ENCODE results near the gene LMCD1. TPM values are rescaled to one million over a fixed set of nuclear protein-coding genes. Genes with fewer than 3 reads are reported as not detected.
A peak's percentile ranks its signal among the peaks of the same experiment; 100 is the strongest.

Gene LMCD1
- total RNA-seq, 4 donors from 2014 or later = 13.9 to 64.6 (median 25.6) TPM

- Histone ChIP-seq H3K27me3 (no peaks in the 10 kb centered on the region), H3K4me3 (replicated peaks in 1 of 3) (no peak overlapping the region), H3K4me1 (no peaks in the 10 kb centered on the region), H3K36me3 (no peaks in the 10 kb centered on the region), H3K9me3 (no peaks in the 10 kb centered on the region), H3K27ac (no peak overlapping the region)
- no peak for TF ChIP-seq POLR2A (IDR thresholded peaks at IDR 0.05)
- TF ChIP-seq, protein P1, sequence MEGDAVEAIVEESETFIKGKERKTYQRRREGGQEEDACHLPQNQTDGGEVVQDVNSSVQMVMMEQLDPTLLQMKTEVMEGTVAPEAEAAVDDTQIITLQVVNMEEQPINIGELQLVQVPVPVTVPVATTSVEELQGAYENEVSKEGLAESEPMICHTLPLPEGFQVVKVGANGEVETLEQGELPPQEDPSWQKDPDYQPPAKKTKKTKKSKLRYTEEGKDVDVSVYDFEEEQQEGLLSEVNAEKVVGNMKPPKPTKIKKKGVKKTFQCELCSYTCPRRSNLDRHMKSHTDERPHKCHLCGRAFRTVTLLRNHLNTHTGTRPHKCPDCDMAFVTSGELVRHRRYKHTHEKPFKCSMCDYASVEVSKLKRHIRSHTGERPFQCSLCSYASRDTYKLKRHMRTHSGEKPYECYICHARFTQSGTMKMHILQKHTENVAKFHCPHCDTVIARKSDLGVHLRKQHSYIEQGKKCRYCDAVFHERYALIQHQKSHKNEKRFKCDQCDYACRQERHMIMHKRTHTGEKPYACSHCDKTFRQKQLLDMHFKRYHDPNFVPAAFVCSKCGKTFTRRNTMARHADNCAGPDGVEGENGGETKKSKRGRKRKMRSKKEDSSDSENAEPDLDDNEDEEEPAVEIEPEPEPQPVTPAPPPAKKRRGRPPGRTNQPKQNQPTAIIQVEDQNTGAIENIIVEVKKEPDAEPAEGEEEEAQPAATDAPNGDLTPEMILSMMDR (IDR thresholded peaks at IDR 0.05) = no peak
- no peak for DNase-seq
- intact Hi-C loops (cut with DNase I) = loop anchor here (5.0 kb wide), 1 partner anchor 164 kb away; no protein-coding TSS in a partner anchor
- 67 to 70% methylated on average over 7 of the region's 7 CpGs for WGBS, 2 donors
Observed at GRCh38 chr3:8606701-8607231, 105.1 kb downstream of the LMCD1 start.

- TF ChIP-seq, protein P1 (IDR thresholded peaks at IDR 0.05) = peak in 3 of 6 experiments; percentile 30 to 46 (median 38)
- no peak for TF ChIP-seq POLR2A (IDR thresholded peaks at IDR 0.05)
- intact Hi-C loops (cut with DNase I) = loop anchor here (5.0 kb wide), 1 partner anchor 165 kb away; no protein-coding TSS in a partner anchor
- WGBS, 2 donors = 64 to 66% methylated on average over 6 of the region's 7 CpGs
- H3K4me1 ChIP-seq = no peaks in the 10 kb centered on the region
- H3K9me3 ChIP-seq = no peaks in the 10 kb centered on the region
- H3K27me3 ChIP-seq = no peaks in the 10 kb centered on the region
- H3K36me3 ChIP-seq = no peaks in the 10 kb centered on the region
- no peak overlapping the region for H3K27ac ChIP-seq
- DNase-seq = peak; percentile 30 to 37
- H3K4me3 ChIP-seq (replicated peaks in 1 of 3) = no peak overlapping the region
Observed at GRCh38 chr3:8607234-8608040, 105.8 kb downstream of the LMCD1 start.

- DNase-seq = no peak
- WGBS, 2 donors = 92 to 95% methylated on average over 16 of the region's 16 CpGs
- intact Hi-C loops (cut with DNase I) = loop anchor here (5.0 kb wide), 1 partner anchor 166 kb away; no protein-coding TSS in a partner anchor
- H3K9me3 ChIP-seq = no peaks in the 10 kb centered on the region
- no peaks in the 10 kb centered on the region for H3K36me3 ChIP-seq
- no peaks in the 10 kb centered on the region for H3K4me1 ChIP-seq
- H3K27me3 ChIP-seq = no peaks in the 10 kb centered on the region
- no peak overlapping the region for H3K27ac ChIP-seq
- no peak overlapping the region for H3K4me3 ChIP-seq (replicated peaks in 1 of 3)
- TF ChIP-seq POLR2A (IDR thresholded peaks at IDR 0.05) = no peak
- TF ChIP-seq, protein P1 (IDR thresholded peaks at IDR 0.05) = no peak
Observed at GRCh38 chr3:8608041-8608790, 106.6 kb downstream of the LMCD1 start.

- no peaks in the 10 kb centered on the region for H3K9me3 ChIP-seq
- TF ChIP-seq POLR2A (IDR thresholded peaks at IDR 0.05) = no peak
- TF ChIP-seq, protein P1 (IDR thresholded peaks at IDR 0.05) = no peak
- no peak for DNase-seq
- no peak overlapping the region for H3K4me3 ChIP-seq (replicated peaks in 1 of 3)
- H3K36me3 ChIP-seq = no peaks in the 10 kb centered on the region
- intact Hi-C loops (cut with DNase I) = loop anchor here (5.0 kb wide), 1 partner anchor 167 kb away; no protein-coding TSS in a partner anchor
- no peak overlapping the region for H3K27ac ChIP-seq
- H3K4me1 ChIP-seq = no peaks in the 10 kb centered on the region
- 79 to 84% methylated on average over 10 of the region's 10 CpGs for WGBS, 2 donors
- no peaks in the 10 kb centered on the region for H3K27me3 ChIP-seq
Observed at GRCh38 chr3:8608791-8609467, 107.3 kb downstream of the LMCD1 start.
